ENCODE data around the gene METRNL.

Gene METRNL

DNA sequence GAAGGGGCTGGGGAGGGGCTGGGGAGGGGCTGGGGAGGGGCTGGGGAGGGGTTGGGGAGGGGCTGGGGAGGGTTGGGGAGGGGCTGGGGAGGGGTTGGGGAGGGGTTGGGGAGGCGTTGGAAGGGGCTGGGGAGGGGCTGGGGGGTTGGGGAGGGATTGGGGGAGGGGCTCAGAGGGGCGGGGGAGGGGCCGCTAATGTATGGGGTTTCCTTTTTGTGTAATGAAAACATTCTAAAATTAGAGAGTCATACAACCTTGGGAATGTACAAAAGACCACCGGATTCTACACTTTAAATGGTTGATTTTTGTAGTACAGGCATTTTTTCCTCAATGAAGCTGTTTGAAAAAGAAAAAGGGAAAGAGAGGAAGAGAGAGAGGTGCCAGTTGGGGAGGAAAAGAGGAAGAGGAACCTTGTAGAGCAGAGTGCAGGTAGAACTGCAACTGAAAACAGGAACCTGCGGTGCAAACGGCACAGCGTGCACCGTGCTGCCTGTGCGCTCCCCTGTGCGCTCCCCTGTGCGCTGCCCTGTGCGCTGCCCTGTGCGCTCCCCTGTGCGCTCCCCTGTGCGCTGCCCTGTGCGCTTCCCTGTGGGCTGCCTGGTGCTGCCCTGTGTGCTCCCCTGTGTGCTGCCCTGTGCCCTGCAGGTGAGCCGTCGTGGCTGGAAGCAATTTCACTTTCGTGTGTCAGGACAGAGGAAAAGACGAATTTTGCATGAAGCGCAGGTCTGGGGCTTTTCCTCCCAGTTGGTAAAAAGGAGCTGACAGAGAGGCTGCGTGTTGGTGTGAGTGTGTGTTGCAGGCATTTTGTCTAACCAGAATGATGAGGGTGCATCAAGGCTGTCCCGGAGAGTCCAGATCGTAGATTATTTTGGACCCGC lies 40.8 kb downstream of the METRNL start:
- TF ChIP-seq, protein P1, sequence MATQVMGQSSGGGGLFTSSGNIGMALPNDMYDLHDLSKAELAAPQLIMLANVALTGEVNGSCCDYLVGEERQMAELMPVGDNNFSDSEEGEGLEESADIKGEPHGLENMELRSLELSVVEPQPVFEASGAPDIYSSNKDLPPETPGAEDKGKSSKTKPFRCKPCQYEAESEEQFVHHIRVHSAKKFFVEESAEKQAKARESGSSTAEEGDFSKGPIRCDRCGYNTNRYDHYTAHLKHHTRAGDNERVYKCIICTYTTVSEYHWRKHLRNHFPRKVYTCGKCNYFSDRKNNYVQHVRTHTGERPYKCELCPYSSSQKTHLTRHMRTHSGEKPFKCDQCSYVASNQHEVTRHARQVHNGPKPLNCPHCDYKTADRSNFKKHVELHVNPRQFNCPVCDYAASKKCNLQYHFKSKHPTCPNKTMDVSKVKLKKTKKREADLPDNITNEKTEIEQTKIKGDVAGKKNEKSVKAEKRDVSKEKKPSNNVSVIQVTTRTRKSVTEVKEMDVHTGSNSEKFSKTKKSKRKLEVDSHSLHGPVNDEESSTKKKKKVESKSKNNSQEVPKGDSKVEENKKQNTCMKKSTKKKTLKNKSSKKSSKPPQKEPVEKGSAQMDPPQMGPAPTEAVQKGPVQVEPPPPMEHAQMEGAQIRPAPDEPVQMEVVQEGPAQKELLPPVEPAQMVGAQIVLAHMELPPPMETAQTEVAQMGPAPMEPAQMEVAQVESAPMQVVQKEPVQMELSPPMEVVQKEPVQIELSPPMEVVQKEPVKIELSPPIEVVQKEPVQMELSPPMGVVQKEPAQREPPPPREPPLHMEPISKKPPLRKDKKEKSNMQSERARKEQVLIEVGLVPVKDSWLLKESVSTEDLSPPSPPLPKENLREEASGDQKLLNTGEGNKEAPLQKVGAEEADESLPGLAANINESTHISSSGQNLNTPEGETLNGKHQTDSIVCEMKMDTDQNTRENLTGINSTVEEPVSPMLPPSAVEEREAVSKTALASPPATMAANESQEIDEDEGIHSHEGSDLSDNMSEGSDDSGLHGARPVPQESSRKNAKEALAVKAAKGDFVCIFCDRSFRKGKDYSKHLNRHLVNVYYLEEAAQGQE (IDR thresholded peaks at IDR 0.05; ENCODE audit: insufficient read depth in 1 of 2, low read depth in 2 of 2, low read length in 2 of 2) = no peak
- no peak for TF ChIP-seq POLR2AphosphoS5 (IDR thresholded peaks at IDR 0.05; ENCODE audit: low read depth, low read length)
- TF ChIP-seq SIN3A (IDR thresholded peaks at IDR 0.05; ENCODE audit: borderline replicate concordance, insufficient read depth, low read length) = no peak
- TF ChIP-seq TAF1 (IDR thresholded peaks at IDR 0.05; ENCODE audit: borderline replicate concordance, insufficient read depth, low read length) = no peak
- no peak for TF ChIP-seq FOXP2 (optimal IDR thresholded peaks at IDR 0.05; ENCODE audit: borderline replicate concordance, extremely low read depth, extremely low read length, insufficient read depth)

DNA sequence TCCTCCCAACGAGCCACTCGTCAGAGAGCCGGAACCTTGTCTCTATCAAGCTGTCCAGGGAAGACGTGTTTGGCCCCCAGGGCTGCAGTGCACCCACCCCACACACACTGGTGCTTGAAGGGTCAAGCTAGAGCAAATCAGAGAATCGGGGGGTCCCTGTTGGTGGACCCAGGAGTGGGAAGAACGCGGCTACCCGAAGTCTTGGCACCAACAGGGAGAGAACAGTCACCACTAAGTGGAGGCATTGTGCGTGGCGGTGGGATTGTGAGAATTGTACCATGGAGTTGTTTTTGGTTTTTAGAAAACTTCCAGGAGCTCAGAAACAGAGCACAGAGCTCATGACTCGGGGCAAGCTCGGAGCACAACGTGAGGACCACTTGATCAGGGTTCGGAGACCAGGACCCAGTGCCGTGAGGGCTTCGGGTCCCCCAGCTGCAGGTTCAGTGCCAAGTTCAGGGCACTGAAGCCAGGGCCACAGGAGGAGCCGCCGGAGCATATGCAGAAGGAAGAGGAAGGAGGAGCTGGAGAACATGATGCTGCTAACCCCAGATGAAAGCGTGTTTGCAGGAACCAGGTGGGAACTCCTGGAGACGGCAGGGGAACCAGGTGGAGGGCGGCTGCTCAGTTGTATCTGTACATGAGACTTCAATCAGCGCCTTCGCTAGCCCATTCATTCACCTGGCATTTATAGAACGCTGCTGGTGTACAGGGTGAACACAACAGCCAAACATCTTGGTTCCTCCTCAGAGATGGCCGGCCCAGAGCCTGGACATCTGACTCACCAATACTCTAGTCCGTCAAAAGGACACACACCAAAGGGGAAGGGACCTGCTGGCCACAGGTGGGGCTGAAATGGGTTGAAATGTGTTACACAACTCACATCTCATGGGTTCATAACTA lies 42.8 kb downstream of the METRNL start:
- TF ChIP-seq SIN3A (IDR thresholded peaks at IDR 0.05; ENCODE audit: borderline replicate concordance, insufficient read depth, low read length) = no peak
- TF ChIP-seq, protein P1 (IDR thresholded peaks at IDR 0.05; ENCODE audit: insufficient read depth in 1 of 2, low read depth in 2 of 2, low read length in 2 of 2) = no peak
- no peak for TF ChIP-seq TAF1 (IDR thresholded peaks at IDR 0.05; ENCODE audit: borderline replicate concordance, insufficient read depth, low read length)
- TF ChIP-seq POLR2AphosphoS5 (IDR thresholded peaks at IDR 0.05; ENCODE audit: low read depth, low read length) = no peak
- no peak for TF ChIP-seq FOXP2 (optimal IDR thresholded peaks at IDR 0.05; ENCODE audit: borderline replicate concordance, extremely low read depth, extremely low read length, insufficient read depth)

DNA sequence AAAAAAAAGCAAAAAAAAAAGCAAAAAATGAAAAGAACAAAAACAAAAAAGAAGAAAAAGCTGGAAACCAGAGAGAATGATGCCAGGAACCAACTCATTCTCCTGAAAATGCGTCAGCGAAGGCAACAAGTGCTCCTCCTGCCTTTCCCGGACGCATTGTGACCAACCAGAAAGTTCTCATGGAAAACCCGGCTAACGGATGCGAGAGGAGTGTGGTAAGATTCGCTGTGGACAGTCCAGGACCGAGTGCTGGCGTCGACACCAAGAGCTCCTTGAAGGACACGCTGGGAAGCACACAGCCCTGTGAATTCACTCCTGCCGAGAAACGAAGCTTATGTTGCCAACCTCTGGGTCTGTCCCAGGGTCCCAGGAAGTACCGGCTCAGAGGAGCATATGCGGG lies 43.4 kb downstream of the METRNL start:
- TF ChIP-seq FOXP2 (optimal IDR thresholded peaks at IDR 0.05; ENCODE audit: borderline replicate concordance, extremely low read depth, extremely low read length, insufficient read depth) (no peak), TAF1 (IDR thresholded peaks at IDR 0.05; ENCODE audit: borderline replicate concordance, insufficient read depth, low read length) (no peak), SIN3A (IDR thresholded peaks at IDR 0.05; ENCODE audit: borderline replicate concordance, insufficient read depth, low read length) (no peak), POLR2AphosphoS5 (IDR thresholded peaks at IDR 0.05; ENCODE audit: low read depth, low read length) (no peak)
- TF ChIP-seq, protein P1 (IDR thresholded peaks at IDR 0.05; ENCODE audit: insufficient read depth in 1 of 2, low read depth in 2 of 2, low read length in 2 of 2) = no peak

DNA sequence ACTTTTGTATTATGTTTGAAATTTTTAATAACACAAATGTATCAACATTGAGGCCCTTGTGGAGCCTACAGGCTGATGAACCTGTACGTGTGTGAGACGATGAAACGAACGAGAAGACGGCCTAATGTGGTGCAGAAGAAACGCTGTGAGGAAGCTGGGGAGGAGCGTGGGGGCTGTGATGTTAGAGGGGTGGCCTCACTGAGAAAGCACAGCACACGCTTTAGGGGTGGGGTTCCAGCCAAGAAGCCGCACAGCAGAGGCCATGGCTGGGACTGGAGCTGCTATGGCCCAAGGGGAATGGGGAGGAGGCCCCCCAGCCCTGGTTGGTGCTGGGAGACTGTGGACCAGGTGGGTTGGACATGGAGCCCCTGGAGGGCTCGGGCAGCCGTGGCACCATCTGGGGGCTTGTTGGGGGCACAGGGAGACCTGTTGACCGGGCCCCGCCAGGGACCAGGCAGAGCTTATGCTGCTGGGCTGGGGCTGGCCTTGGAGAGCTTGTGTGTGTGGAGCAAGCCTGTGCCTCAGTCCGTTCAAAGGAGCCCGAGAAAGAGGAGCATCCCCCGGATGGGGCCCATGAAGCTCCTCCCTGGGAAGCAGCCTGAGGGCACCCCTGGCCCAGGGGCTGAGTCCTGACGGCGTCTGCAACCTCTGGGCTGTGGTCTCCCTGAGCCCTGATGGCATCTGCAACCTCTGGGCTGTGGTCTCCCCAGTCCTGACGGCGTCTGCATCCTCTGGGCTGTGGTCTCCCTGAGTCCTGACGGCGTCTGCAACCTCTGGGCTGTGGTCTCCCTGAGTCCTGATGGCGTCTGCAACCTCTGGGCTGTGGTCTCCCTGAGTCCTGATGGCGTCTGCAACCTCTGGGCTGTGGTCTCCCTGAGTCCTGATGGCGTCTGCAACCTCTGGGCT lies 44.7 kb downstream of the METRNL start:
- TF ChIP-seq SIN3A (IDR thresholded peaks at IDR 0.05; ENCODE audit: borderline replicate concordance, insufficient read depth, low read length) (no peak), POLR2AphosphoS5 (IDR thresholded peaks at IDR 0.05; ENCODE audit: low read depth, low read length) (no peak), TAF1 (IDR thresholded peaks at IDR 0.05; ENCODE audit: borderline replicate concordance, insufficient read depth, low read length) (no peak)
- TF ChIP-seq, protein P1 (IDR thresholded peaks at IDR 0.05; ENCODE audit: insufficient read depth in 1 of 2, low read depth in 2 of 2, low read length in 2 of 2) = no peak
